ENCODE measurements around the gene DAP3. TPM values are rescaled to one million over a fixed set of nuclear protein-coding genes. Genes with fewer than 3 reads are reported as not detected.

The DAP3 gene
- total and polyA plus RNA-seq, 2 of the 8 experiments (the other 6 are each of a cell fraction or from before 2014, with no cell fraction given) = 66.3 to 87.1 TPM

GRCh38 chr1:155673003-155673402 lies 15.9 kb upstream of the DAP3 start:
- no peak for FAIRE-seq
- TF ChIP-seq ASH2L (IDR thresholded peaks at IDR 0.05; ENCODE audit: low read length) = no peak
- TF ChIP-seq RXRA (IDR thresholded peaks at IDR 0.05; ENCODE audit: insufficient read depth, low read depth, low read length) = no peak
- TF ChIP-seq RNF2 (IDR thresholded peaks at IDR 0.05; ENCODE audit: borderline replicate concordance, low read depth, low read length, missing control alignments, poor library complexity, severe bottlenecking) = no peak
- no peak for TF ChIP-seq MAX (IDR thresholded peaks at IDR 0.05)
- no peak for TF ChIP-seq CTCF (IDR thresholded peaks at IDR 0.05; ENCODE audit: control extremely low read depth in 1 of 3, insufficient read depth in 1 of 3, low read depth in 1 of 3, low read length in 3 of 3)
- no peak for TF ChIP-seq CHD2 (IDR thresholded peaks at IDR 0.05; ENCODE audit: low read length)
- no peak for TF ChIP-seq CBX5 (IDR thresholded peaks at IDR 0.05; ENCODE audit: low read depth, low read length)
- TF ChIP-seq CREB1 (IDR thresholded peaks at IDR 0.05) = no peak
- no peak for TF ChIP-seq SP1 (IDR thresholded peaks at IDR 0.05; ENCODE audit: low read depth, low read length)
- no peak for TF ChIP-seq CTBP2 (IDR thresholded peaks at IDR 0.05; ENCODE audit: borderline replicate concordance, insufficient read depth, insufficient read length, low read length)

More at GRCh38 chr1:155673003-155673402, 15.9 kb upstream of the DAP3 start:
- Histone ChIP-seq H2BK15ac (ENCODE audit: low read length) (no peak overlapping the region), H4K8ac (ENCODE audit: extremely low read depth, insufficient read depth, low read length) (no peak overlapping the region), H3K4ac (replicated peaks; ENCODE audit: insufficient read length, low read depth, low read length) (no peak overlapping the region), H2BK12ac (ENCODE audit: low read depth, low read length) (no peak overlapping the region), H2BK120ac (replicated peaks; ENCODE audit: low read depth, low read length) (no peak overlapping the region), H3K18ac (ENCODE audit: extremely low read depth, low read length) (no peak overlapping the region), H3K36me3 (ENCODE audit: control insufficient read depth in 2 of 4, insufficient read depth in 4 of 4, low read length in 3 of 4) (peaks cover 18 to 77% (median 42%) of the 10 kb centered on the region in 4 experiments), H3K27me3 (replicated peaks in 1 of 4; ENCODE audit: control insufficient read depth in 3 of 4, extremely low read depth in 1 of 4, insufficient read depth in 3 of 4, low read length in 3 of 4) (no peaks in the 10 kb centered on the region), H3K56ac (replicated peaks; ENCODE audit: insufficient read length, low read depth, low read length) (no peak overlapping the region), H2BK20ac (ENCODE audit: low read length) (no peak overlapping the region), H4K5ac (ENCODE audit: insufficient read length, low read depth, low read length) (no peak overlapping the region), H3K79me2 (ENCODE audit: control insufficient read depth in 1 of 2, insufficient read depth in 2 of 2, low read length in 2 of 2) (no peaks in the 10 kb centered on the region), H3K4me2 (ENCODE audit: insufficient read depth in 1 of 2, low read depth in 2 of 2, low read length in 2 of 2) (no peak overlapping the region), H4K91ac (replicated peaks; ENCODE audit: insufficient read length, low read length) (no peak overlapping the region), H2BK5ac (ENCODE audit: low read depth, low read length) (no peak overlapping the region), H3K4me3 (ENCODE audit: extremely low read depth in 1 of 4, insufficient read depth in 2 of 4, low read depth in 3 of 4, low read length in 4 of 4) (no peak overlapping the region), H2AK5ac (ENCODE audit: low read depth, low read length) (no peak overlapping the region), H2AFZ (ENCODE audit: low read length) (no peak overlapping the region), H3K9ac (replicated peaks in 1 of 4; ENCODE audit: extremely low read depth in 1 of 4, low read depth in 3 of 4, low read length in 3 of 4) (no peak overlapping the region), H3K23me2 (ENCODE audit: low read depth, low read length) (no peaks in the 10 kb centered on the region), H4K20me1 (replicated peaks in 1 of 2; ENCODE audit: control insufficient read depth in 1 of 2, insufficient read depth in 2 of 2, low read length in 2 of 2) (peaks cover 0 to 3% of the 10 kb centered on the region in 2 experiments), H3K4me1 (replicated peaks in 1 of 4; ENCODE audit: control insufficient read depth in 3 of 4, insufficient read depth in 4 of 4, low read length in 3 of 4) (no peaks in the 10 kb centered on the region), H3K14ac (ENCODE audit: insufficient read length) (no peak overlapping the region), H3K27ac (ENCODE audit: low read depth, low read length) (no peak overlapping the region), H3K9me3 (ENCODE audit: insufficient read depth in 2 of 2, low read depth in 1 of 2, low read length in 1 of 2) (no peaks in the 10 kb centered on the region; a peak in 1 of 4 replicates), H3K79me1 (ENCODE audit: low read depth, low read length) (no peaks in the 10 kb centered on the region), H3K23ac (ENCODE audit: insufficient read length) (no peak overlapping the region)
- POLR2A ChIA-PET (ENCODE audit: partially characterized antibody) = interaction anchor here (1.0 kb wide), 1 partner anchor 151 kb away, joined by 4 read pairs; no protein-coding TSS in a partner anchor
- 96% methylated on average over 6 of the region's 6 CpGs; no CpG with 5 or more reads in 1 of the 2 experiments for WGBS, 2 experiments (ENCODE audit: extremely low coverage in 1 of 2, insufficient coverage in 1 of 2, insufficient read length in 1 of 2, insufficient replicate concordance in 2 of 2, low coverage in 1 of 2, low lambda C conversion rate in 2 of 2, missing lambda C conversion rate in 1 of 2)
- DNase-seq (ENCODE audit: low read depth in 1 of 2, low spot score in 2 of 2) = no peak
- CTCF ChIA-PET (ENCODE audit: partially characterized antibody) = interaction anchor here (0.6 kb wide), 1 partner anchor 15 kb away, joined by 3 read pairs; no protein-coding TSS in a partner anchor
